Astrocyte of the cerebellum (primary cell): ENCODE measurements around the gene SORCS3.

Experiments
- DNase-seq: peaks from one replicate; pipeline ENCODE4 v3.0.0-alpha.2; 2011; ENCODE audit warnings: low read depth
- H3K4me3 ChIP-seq: 2 replicates; pipeline ENCODE4 v1.5.1; 2011; ENCODE audit warnings: mild to moderate bottlenecking, low read depth, low read length, moderate library complexity
- in situ Hi-C: cut with HindIII; loops from 2 replicates; pipeline ENCODE4 v1.10.0; 2017; ENCODE audit warnings: low sequenced_read_pairs
- TF ChIP-seq, protein P1 (sequence below): IDR thresholded peaks from 2 replicates; pipeline ENCODE4 v1.5.1; 2012; ENCODE audit warnings: low read length, low read depth, moderate library complexity, mild to moderate bottlenecking; ENCODE audit errors: missing control alignments

The SORCS3 gene

DNA sequence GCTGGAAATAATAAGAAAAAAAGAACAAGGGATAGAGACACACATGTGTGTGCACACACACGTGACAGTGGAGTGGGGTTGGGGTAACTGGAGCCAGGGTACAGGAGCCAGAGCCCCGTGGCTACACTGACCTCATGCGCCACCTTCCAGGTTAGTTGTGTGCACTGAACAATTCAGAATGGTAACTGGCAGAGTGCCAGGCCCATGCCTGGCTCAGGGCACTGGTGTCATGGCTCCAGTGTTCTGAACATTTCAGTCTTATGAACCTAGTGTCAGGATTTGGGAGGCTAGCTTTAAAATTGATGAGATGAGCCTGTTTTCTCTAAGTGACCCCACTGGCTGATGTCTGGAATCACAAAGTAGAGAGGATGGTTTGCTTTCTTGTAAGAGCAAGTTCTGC lies 269.6 kb downstream of the SORCS3 start:
- no peak overlapping the region for H3K4me3 ChIP-seq
- in situ Hi-C loops, result no loop called here
- no peak for DNase-seq
- TF ChIP-seq, protein P1, sequence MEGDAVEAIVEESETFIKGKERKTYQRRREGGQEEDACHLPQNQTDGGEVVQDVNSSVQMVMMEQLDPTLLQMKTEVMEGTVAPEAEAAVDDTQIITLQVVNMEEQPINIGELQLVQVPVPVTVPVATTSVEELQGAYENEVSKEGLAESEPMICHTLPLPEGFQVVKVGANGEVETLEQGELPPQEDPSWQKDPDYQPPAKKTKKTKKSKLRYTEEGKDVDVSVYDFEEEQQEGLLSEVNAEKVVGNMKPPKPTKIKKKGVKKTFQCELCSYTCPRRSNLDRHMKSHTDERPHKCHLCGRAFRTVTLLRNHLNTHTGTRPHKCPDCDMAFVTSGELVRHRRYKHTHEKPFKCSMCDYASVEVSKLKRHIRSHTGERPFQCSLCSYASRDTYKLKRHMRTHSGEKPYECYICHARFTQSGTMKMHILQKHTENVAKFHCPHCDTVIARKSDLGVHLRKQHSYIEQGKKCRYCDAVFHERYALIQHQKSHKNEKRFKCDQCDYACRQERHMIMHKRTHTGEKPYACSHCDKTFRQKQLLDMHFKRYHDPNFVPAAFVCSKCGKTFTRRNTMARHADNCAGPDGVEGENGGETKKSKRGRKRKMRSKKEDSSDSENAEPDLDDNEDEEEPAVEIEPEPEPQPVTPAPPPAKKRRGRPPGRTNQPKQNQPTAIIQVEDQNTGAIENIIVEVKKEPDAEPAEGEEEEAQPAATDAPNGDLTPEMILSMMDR, result no peak

DNA sequence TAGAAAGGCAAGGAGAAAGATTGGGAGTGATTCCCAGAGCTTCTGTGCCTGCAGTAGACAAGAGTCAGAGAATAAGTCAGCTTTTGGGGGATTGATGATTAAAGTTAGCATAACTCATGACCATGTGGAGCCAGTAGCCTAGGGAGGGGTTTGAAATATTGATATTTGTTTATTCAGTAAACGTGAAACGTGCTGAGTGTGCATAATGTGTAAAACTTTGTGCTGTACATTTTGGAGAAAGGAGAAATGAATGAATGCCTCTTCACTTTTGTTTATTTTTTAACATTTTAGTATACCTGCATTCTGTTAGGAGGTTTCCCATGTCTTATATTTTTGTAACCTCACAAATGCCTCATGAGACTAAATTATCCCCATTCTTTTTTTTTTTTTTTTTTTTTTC lies 272.3 kb downstream of the SORCS3 start:
- H3K4me3 ChIP-seq, result no peak overlapping the region
- TF ChIP-seq, protein P1, result no peak
- no peak for DNase-seq
- in situ Hi-C loops, result no loop called here

DNA sequence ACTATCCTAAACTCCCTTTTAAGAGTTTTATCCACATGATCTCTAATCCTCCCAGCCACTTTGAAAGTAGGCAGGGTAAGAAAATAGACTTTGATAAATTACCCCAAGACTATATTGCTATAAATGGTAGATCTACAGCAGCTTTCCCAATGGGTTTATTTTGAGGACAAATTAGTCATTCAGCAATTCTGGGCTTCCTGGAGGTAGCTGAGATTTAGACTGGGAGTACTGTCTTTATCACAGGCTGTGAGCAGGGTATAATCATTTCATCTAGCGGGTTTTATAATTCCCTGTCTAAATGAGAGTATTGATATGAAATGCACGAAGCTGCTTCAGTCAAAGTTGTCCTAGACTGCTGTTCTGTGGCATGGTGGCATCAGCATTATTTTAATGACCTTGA lies 279.4 kb downstream of the SORCS3 start:
- no peak for DNase-seq
- in situ Hi-C loops, result no loop called here
- no peak overlapping the region for H3K4me3 ChIP-seq
- TF ChIP-seq, protein P1, result no peak

DNA sequence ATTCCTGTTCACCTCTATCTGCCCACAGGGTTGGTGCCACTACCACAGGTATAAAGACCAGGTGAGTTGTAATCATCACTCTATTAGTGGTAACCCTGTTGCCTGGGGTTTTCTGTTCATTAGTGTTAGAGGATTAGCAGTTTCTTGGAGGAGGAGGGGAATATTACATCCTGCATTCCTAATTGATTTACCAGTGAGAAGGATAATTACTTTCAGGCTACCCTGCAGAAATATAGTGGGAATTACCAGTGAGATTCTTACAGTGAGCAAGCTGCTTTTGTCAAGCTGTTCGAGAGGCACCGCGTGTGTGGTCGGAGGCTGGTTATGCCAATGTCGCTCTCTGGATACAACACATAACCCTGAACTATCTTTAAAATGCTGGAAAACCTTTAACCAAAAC lies 280.7 kb downstream of the SORCS3 start:
- TF ChIP-seq, protein P1, result no peak
- in situ Hi-C loops, result no loop called here

DNA sequence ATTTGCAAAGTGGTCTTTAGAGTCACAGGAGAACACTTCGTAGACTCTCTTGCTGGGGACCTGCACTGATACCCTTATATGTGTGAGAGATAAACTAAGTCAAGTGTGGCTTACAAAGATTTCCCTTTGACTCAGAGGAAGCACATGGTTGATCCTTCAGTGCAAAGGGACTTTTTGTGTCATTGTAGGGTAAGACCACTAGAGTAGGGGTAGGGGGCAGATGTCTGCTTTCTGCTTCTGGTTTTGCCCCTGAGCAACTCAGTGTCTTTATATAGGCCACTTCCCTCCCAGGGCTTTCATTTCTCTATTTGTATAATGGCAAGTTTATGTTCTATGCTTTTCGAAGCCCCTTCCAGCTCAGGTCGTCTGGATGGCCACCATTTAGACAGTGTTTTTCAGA lies 281.7 kb downstream of the SORCS3 start:
- no peak for DNase-seq
- in situ Hi-C loops, result no loop called here
- H3K4me3 ChIP-seq, result no peak overlapping the region
- TF ChIP-seq, protein P1, result no peak

More for the DNA sequence above, 280.7 kb downstream of the SORCS3 start:
- no peak overlapping the region for H3K4me3 ChIP-seq
- DNase-seq, result no peak

DNA sequence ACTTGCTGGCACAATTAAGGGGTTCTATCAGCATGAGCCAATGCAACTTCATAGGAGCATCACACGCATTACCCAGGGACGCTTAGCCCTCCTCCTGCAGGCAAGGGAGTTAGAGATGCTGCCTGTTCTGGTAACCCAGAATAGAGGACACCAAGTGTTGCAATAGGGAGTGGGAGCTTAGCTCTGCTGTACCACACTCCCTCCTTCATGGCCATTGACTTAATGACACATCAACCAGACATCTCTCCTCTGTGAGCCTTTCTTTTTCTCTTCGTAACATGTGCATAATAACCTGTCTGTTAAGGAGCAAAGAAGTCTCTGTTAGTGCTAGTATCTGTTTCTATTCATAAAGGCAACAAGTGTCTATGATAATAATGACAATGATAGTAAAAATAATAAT lies 282.4 kb downstream of the SORCS3 start:
- DNase-seq, result no peak
- TF ChIP-seq, protein P1, result no peak
- no peak overlapping the region for H3K4me3 ChIP-seq
- in situ Hi-C loops, result no loop called here
